Keratinocyte (primary cell): ENCODE data around the gene TRIM14.

Experiments
- CTCF ChIP-seq, 3 experiments: IDR thresholded peaks in 1 of 3; conservative IDR thresholded peaks in 1 of 3; optimal IDR thresholded peaks in 1 of 3; 2 replicates in 2 of 3; 3 replicates in 1 of 3; pipeline versions ENCODE3 to v1.5.1; 2011; ENCODE audit warnings: low read length in 3 of 3, mild to moderate bottlenecking in 3 of 3, moderate library complexity in 2 of 3, control low read depth in 1 of 3, inconsistent platforms in 1 of 3; ENCODE audit not compliant: insufficient read depth in 2 of 3; ENCODE audit errors: extremely low read depth in 1 of 3
- EZH2 ChIP-seq: IDR thresholded peaks from one replicate; pipeline ENCODE4 v1.6.1; 2012; ENCODE audit warnings: inconsistent platforms, mild to moderate bottlenecking, low read length, moderate library complexity

DNA sequence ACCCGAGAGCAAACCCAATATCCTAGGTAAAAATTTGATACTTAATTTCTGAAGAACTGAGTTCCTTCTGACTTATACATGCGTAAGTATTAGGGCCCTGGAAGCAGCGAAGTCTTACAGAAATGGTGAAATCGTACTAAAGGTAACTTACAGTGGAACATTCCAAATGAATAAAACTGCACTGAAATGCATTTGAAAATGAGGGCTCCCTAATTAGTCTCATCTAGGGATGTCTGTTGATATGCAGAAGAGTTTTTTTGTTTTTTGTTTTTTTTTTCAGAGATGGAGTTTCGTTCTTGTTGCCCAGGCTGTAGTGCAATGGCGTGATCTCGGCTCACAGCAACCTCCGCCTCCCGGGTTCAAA is 72.9 kb downstream of the TRIM14 start:
- TF ChIP-seq CTCF (optimal IDR thresholded peaks at IDR 0.05 in 1 of 3, IDR thresholded peaks at IDR 0.05 in 1 of 3, conservative IDR thresholded peaks at IDR 0.05 in 1 of 3; ENCODE audit: extremely low read depth in 1 of 3, insufficient read depth in 2 of 3, low read length in 3 of 3): no peak
- TF ChIP-seq EZH2: no peak
